Measurements from ENCODE around the gene GAS5.
"Not testable (repeated sequence)": the region's sequence is repeated elsewhere in the genome, so short reads cannot be mapped to it uniquely, and the experiment has no call there.

The GAS5 gene

GRCh38 chr1:173870252-173871075 is 2.7 kb upstream of the GAS5 start:
- FAIRE-seq (peak; percentile 66), DNase-seq (ENCODE audit: insufficient read length, low spot score) (no peak)

DNA sequence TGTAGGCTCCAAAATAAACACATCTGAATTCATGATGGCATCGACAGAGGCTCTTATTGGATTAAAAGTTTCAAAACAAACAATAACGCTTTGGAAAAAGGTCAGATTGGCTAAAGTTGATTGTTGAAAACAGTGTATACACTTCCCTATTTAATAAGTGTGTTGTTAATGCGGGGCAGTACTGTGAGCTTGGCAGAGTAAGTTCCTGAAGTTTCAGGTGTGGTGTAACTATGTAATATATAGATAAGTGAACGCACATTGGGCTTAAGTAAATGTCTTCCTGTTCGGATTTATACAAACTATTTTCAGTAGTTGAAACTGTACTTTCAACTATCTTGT is 1.2 kb upstream of the GAS5 start:
- FAIRE-seq (peak; percentile 18), DNase-seq (ENCODE audit: insufficient read length, low spot score) (no peak)

DNA sequence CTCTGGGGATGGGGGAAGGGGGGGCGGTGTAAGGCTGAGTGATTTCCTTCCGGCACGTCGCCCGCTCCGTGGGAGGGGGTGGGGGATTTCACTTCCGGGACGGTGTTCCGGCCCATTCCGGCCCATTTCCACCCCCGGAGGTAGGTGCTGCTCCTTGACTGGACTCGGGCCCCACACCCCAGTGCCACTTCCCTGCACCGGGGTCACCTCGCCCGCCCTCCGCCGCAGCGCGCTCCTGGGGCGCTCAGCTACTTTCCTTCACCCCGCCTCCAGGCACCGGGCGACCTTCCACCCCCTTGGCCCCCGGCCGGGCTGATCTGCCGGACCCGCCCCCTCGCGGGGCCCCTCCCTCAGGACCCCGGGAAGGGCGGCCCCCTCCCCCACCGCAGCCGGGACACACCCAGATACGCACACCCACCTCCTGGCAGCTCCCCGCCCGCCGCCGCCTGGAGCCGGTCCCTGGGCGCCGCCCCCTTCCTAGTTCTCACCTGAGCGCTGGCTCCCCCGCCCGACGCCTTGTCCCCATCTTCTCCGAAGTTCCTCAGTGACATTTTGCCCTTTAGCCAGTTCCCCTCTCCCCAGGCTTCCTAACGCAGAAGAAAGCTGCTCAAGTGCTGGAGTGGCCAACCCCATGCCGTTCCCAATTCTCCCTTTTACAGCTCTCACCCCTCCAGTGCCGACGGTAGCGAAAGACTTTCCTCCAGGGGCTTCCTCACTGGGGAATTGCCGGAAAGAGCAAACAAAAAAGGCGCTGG is 654 bp upstream of the GAS5 start, which contains the start of gene ZBTB37:
TSS of gene ZBTB37 (plus strand) at position 115 of the 755 bp plus-strand sequence. CDS start 1,846 bp downstream, outside the sequence.
- FAIRE-seq (no peak), DNase-seq (ENCODE audit: insufficient read length, low spot score) (peak; percentile 60)

DNA sequence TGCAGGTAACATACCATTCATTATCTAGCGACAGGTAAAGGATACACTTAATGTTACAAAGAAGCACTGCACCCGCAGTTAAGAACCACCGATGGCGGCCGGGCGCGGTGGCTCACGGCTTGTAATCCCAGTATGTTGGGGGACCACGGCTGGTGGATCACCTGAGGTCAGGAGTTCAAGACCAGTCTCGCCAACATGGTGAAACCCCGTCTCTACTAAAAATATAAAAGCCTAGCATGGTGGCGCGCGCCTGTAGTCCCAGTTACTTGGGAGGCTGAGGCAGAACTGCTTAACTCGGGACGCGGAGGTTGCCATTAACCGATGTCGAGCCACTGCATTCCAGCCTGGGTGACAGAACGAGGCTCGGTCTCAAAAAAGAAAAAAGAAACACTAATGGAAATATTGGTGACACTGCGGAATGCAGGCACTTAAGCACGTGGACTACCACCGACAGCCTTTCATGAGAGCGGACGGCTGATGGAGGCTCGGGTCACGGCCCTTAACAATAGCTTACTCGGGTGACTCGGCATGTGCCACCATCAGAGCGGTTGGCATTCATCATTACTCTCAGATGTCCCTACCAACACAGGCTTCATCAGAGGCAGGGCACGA is 542 bp downstream of the GAS5 start:
- DNase-seq (ENCODE audit: insufficient read length, low spot score) (no peak), FAIRE-seq (peak; percentile 11)

DNA sequence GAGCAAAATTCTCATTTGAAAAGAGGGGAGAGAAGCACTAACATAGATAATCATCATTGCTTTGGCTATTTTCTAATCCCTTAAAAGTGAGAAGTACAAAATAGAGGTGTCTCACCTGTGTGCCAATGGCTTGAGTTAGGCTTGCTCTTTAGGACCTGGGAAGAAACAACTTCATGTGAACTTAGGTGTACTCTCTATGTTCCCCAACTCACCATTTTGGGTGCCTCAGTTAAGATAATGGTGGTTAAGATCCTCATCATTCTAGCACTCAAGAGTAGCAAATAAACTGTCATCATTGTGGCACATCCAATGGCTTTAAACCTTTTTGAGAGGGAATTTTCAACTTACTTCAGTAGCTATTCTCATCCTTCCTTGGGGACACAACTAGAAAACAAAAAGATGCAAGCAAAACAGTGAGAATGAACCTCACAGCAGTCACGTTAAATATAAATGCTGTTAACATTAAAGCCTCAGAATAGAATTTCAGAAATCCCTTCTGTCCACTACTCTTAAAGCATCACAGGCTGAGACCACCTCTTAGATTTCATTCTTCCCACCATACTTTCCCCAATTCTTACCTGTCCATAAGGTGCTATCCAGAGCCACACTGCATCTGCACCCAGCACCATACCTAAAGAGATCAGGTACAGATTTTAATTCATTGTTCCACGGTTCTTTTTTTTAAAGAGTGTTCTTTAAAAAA is 1.2 kb downstream of the GAS5 start:
- DNase-seq (ENCODE audit: insufficient read length, low spot score) = no peak
- FAIRE-seq = no peak

- DNase-seq (ENCODE audit: insufficient read length, low spot score) (no peak), FAIRE-seq (no peak)
Measured at GRCh38 chr1:173865468-173866164, 2.2 kb downstream of the GAS5 start.

GRCh38 chr1:173864179-173864867 is 3.5 kb downstream of the GAS5 start:
- FAIRE-seq = no peak

DNA sequence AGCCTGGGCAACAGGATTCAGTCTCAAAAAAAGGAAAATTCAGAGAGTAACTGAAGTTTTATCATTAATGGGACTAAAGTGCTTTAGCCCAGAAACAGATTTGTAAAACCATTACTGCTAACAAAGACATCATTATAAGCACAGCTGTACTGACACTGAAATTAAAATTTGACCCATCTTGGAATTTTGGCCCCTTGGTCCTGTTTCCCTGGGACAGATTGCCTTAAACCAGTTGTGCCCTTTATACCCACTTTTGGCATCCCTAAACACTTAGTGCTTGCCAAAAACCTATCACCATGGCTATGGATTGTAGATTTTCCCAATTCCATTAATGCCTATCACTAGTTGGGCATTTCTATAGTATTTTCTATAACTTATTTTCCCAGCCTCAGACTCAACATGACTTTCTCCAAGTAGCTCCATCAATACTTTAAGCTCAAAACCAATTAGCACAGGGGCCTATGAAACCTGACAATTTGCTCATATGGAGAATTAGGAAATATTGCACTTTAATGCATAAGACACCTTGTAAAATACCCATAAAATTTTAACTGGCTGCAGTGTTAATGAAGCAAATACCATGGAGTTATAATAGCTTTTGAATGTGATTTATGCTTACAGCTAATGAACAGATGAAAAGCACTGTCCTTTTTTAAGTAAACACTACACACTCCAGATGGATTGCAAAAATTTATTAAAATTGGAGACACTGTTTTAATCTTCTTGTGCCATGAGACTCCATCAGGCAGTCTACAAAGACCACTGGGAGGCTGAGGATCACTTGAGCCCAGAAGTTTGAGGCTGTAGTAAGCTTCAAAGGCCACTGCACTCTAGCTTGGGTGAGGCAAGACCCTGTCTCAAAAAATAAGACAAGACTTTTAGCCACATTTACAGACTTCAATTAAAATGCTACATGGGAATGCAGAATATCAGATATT is 4.3 kb downstream of the GAS5 start:
- no peak for DNase-seq (ENCODE audit: insufficient read length, low spot score)
- no peak for FAIRE-seq

More at GRCh38 chr1:173864179-173864867, 3.5 kb downstream of the GAS5 start:
- DNase-seq (ENCODE audit: insufficient read length, low spot score) = no peak

DNA sequence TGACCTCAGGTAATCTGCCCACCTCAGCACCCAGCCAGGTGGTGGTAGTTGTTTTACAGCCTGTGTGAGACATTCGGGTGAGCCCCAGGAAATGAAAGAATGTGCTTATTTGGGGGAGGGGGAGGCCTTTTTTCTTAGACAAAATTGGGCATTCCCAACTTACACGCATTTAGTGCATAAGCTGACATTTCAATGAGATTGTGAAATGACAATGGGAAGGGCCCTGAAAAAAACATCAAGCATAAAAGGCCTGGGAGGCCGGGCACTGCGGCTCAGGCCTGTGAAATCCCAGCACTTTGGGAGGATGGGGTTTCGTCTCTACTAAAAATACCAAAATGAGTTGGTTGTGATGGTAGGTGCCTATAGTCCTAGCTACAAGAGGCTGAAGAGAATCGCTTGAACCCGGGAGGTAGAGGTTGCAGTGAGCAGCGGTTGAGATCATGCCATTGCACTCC is 5.0 kb downstream of the GAS5 start:
- FAIRE-seq (no peak), DNase-seq (ENCODE audit: insufficient read length, low spot score) (no peak)

- not testable (repeated sequence) for DNase-seq (ENCODE audit: insufficient read length, low spot score); FAIRE-seq
Measured at GRCh38 chr1:173862146-173862768, 5.5 kb downstream of the GAS5 start.

- FAIRE-seq = no peak
Measured at GRCh38 chr1:173861731-173862145, 6.1 kb downstream of the GAS5 start.

GRCh38 chr1:173860065-173860464 is 7.7 kb downstream of the GAS5 start:
- no peak for DNase-seq (ENCODE audit: insufficient read length, low spot score)
- no peak for FAIRE-seq

More at GRCh38 chr1:173861731-173862145, 6.1 kb downstream of the GAS5 start:
- no peak for DNase-seq (ENCODE audit: insufficient read length, low spot score)

- FAIRE-seq; DNase-seq (ENCODE audit: insufficient read length, low spot score): not testable (repeated sequence)
Measured at GRCh38 chr1:173859547-173859946, 8.2 kb downstream of the GAS5 start.

DNA sequence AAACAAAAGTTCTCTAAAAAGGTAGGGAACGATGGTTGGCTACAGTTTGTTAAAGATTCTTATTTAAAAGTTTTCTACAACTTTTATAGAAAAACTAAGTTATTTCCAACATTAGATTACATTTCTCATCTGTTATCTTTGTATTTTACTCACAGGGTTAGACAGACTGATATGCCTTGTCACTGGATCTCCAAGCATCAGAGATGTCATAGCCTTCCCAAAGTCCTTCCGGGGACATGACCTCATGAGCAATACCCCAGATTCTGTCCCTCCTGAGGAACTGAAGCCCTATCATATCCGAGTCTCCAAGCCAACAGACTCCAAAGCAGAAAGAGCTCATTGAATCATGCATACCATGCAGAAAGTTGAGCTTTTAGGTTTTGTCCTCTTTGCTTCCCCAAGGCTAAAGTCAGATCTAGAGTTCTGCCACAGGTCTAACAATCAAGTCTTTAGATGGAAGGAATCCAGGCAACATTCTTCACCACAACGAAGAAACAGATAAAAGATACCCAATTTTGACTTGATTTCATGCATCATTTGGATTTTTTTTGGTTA is 10.3 kb downstream of the GAS5 start:
- DNase-seq (ENCODE audit: insufficient read length, low spot score) (no peak), FAIRE-seq (no peak)

GRCh38 chr1:173856903-173857302 is 10.9 kb downstream of the GAS5 start:
- DNase-seq (ENCODE audit: insufficient read length, low spot score) (no peak), FAIRE-seq (no peak)

DNA sequence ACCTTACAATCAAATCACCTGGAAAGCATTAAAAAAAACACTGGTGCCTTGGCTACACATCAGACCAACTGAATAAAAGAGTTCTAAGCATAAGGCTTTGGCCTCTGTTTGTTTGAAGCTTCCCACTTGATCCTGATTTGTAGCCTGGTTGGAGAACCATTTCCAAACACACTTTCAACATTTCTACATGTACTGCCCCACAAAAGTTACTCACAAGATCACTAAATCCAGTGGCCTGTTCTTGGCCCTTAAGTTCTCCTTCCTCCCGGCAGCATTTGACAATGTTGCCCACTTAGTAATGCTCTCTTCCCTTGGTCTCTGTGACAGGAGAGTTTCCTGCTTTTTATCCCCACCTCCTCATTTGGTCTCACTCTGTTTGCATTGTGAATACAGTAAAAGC is 11.8 kb downstream of the GAS5 start:
- FAIRE-seq (no peak), DNase-seq (ENCODE audit: insufficient read length, low spot score) (no peak)

DNA sequence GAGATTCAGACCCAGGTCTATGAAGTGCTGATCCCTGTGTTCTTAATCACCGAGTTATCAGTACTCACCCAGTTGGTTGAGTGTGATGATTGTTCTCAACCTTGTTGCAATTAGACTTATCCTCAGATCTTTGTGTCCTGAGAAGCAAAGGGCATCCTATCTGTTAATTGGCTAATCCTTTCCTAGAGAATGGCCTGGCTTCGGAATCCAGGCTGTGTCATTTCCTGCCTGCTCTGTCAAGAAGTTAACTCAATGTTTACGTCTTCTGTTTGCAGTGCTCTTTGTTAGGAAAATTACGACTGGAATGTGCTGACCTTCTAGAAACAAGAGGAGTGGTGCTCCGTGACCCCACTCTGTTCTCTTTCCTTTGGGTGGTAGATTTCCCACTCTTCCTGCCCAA is 14.7 kb downstream of the GAS5 start:
- FAIRE-seq (no peak), DNase-seq (ENCODE audit: insufficient read length, low spot score) (no peak)

GRCh38 chr1:173852105-173852504 is 15.7 kb downstream of the GAS5 start:
- FAIRE-seq = no peak
- no peak for DNase-seq (ENCODE audit: insufficient read length, low spot score)

All from GM19239 (cell line).